Measurements from ENCODE around the gene DDX27. TPM values are rescaled to one million over a fixed set of nuclear protein-coding genes. Genes with fewer than 3 reads are reported as not detected.

The DDX27 gene
- total RNA-seq, 1 experiment from 2014 or later = 87.3 TPM

DNA sequence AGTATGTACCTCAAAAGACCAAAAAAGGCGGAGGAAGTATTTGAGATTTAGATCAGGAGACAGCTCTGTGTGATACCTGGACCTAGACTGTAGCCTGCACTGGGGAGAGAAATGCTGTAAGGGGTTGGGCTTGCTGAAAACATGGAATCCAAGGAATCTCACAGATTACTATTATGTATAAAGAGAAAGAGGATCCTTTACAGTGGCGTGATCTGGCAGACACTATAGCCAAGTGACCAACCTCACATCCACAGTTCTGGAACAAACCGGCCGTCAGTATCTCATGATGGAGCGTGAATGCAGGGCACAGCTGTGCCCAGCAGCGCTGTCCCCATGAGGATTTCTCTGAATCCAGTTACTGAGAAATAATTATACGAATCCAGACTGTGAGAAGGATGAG, 12.3 kb downstream of the DDX27 start:
- CTCF ChIA-PET = interaction anchor here (0.6 to 1.2 kb wide), 2 partner anchors 12 to 15 kb away, joined by 3 read pairs; no protein-coding TSS in a partner anchor
- BruUV-seq (replicated peaks) = TSS peak; percentile 8
- Mint-ChIP-seq H3K4me1 (ENCODE audit: low read depth, unreplicated experiment) (no peaks in the 10 kb centered on the region), H3K27me3 (ENCODE audit: unreplicated experiment) (no peaks in the 10 kb centered on the region), H3K4me3 (ENCODE audit: low read depth, unreplicated experiment) (no peak overlapping the region), H3K36me3 (ENCODE audit: insufficient read depth, unreplicated experiment) (peaks cover 86% of the 10 kb centered on the region), H3K27ac (ENCODE audit: unreplicated experiment) (no peak overlapping the region), H3K9me3 (ENCODE audit: low read depth, unreplicated experiment) (no peaks in the 10 kb centered on the region)
- DNase-seq = no peak
- intact Hi-C loops (cut with micrococcal nuclease; ENCODE audit: unreplicated experiment) = no loop called here
- TF ChIP-seq, protein P1, sequence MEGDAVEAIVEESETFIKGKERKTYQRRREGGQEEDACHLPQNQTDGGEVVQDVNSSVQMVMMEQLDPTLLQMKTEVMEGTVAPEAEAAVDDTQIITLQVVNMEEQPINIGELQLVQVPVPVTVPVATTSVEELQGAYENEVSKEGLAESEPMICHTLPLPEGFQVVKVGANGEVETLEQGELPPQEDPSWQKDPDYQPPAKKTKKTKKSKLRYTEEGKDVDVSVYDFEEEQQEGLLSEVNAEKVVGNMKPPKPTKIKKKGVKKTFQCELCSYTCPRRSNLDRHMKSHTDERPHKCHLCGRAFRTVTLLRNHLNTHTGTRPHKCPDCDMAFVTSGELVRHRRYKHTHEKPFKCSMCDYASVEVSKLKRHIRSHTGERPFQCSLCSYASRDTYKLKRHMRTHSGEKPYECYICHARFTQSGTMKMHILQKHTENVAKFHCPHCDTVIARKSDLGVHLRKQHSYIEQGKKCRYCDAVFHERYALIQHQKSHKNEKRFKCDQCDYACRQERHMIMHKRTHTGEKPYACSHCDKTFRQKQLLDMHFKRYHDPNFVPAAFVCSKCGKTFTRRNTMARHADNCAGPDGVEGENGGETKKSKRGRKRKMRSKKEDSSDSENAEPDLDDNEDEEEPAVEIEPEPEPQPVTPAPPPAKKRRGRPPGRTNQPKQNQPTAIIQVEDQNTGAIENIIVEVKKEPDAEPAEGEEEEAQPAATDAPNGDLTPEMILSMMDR (IDR thresholded peaks at IDR 0.05; ENCODE audit: unreplicated experiment) = no peak

DNA sequence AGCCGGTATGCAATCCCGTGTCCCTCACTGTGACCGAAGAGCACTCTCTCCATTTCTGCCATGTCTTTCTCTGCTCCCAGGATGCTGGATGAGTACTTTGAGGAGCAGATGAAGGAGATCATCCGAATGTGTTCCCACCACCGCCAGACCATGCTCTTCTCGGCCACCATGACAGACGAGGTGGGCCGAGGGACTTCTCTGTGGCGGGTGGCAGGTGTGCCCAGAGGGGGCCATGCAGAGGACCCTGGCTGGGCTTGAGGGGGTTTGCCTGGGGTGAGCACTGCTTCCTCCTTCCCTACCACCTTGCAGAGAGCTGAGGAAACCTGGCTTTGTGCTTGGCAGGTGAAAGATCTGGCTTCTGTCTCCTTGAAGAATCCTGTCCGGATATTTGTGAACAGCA, 14.0 kb downstream of the DDX27 start:
- BruUV-seq (replicated peaks) = no TSS peak
- Mint-ChIP-seq H3K27ac (ENCODE audit: unreplicated experiment) (no peak overlapping the region), H3K27me3 (ENCODE audit: unreplicated experiment) (no peaks in the 10 kb centered on the region), H3K9me3 (ENCODE audit: low read depth, unreplicated experiment) (no peaks in the 10 kb centered on the region), H3K36me3 (ENCODE audit: insufficient read depth, unreplicated experiment) (peaks cover 80% of the 10 kb centered on the region), H3K4me1 (ENCODE audit: low read depth, unreplicated experiment) (no peaks in the 10 kb centered on the region), H3K4me3 (ENCODE audit: low read depth, unreplicated experiment) (no peak overlapping the region)
- no peak for DNase-seq
- CTCF ChIA-PET = no interaction called here
- TF ChIP-seq, protein P1 (IDR thresholded peaks at IDR 0.05; ENCODE audit: unreplicated experiment) = no peak
- intact Hi-C loops (cut with micrococcal nuclease; ENCODE audit: unreplicated experiment) = no loop called here

DNA sequence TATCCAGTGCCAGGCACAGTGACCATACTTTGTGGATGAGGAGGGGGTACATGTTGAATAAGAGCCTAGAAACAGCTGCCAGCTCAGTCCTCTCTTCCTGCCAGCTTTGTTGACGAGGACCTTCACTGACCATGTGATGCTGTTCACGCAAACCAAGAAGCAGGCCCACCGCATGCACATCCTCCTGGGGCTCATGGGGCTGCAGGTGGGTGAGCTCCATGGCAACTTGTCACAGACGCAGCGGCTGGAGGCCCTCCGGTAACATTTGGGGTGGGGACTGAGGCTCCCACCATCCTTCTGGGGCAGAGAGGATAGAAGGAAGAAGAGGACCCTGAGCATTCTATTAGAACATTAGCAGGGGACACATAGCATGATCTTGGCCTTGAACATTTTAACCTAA, 15.6 kb downstream of the DDX27 start:
- Mint-ChIP-seq H3K4me3 (ENCODE audit: low read depth, unreplicated experiment) (no peak overlapping the region), H3K36me3 (ENCODE audit: insufficient read depth, unreplicated experiment) (peaks cover 80% of the 10 kb centered on the region), H3K9me3 (ENCODE audit: low read depth, unreplicated experiment) (no peaks in the 10 kb centered on the region), H3K4me1 (ENCODE audit: low read depth, unreplicated experiment) (no peaks in the 10 kb centered on the region), H3K27ac (ENCODE audit: unreplicated experiment) (no peak overlapping the region), H3K27me3 (ENCODE audit: unreplicated experiment) (no peaks in the 10 kb centered on the region)
- intact Hi-C loops (cut with micrococcal nuclease; ENCODE audit: unreplicated experiment) = no loop called here
- CTCF ChIA-PET = no interaction called here
- BruUV-seq (replicated peaks) = no TSS peak
- TF ChIP-seq, protein P1 (IDR thresholded peaks at IDR 0.05; ENCODE audit: unreplicated experiment) = no peak
- no peak for DNase-seq

DNA sequence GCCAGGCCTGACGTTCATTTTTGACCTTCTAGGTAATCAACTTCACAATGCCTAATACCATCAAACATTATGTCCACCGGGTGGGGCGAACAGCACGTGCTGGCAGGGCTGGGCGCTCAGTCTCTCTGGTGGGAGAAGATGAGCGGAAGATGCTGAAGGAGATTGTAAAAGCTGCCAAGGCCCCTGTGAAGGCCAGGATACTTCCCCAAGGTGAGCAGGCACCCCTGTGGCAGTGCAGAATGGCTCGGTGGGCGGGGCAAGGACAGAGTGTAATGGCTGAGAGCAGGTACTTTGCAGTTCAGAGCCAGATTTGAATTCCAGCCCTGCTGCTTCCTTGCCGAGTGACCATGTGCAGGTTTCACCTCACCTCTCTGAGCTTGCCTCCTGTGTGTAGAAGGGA, 17.1 kb downstream of the DDX27 start:
- CTCF ChIA-PET = interaction anchor here (1.5 kb wide), 1 partner anchor 104 kb away, joined by 4 read pairs; no protein-coding TSS in a partner anchor
- no peaks in the 10 kb centered on the region for H3K4me1 Mint-ChIP-seq (ENCODE audit: low read depth, unreplicated experiment)
- H3K4me3 Mint-ChIP-seq (ENCODE audit: low read depth, unreplicated experiment) = no peak overlapping the region
- TF ChIP-seq, protein P1 (IDR thresholded peaks at IDR 0.05; ENCODE audit: unreplicated experiment) = no peak
- intact Hi-C loops (cut with micrococcal nuclease; ENCODE audit: unreplicated experiment) = no loop called here
- no peaks in the 10 kb centered on the region for H3K9me3 Mint-ChIP-seq (ENCODE audit: low read depth, unreplicated experiment)
- no peak for DNase-seq
- peaks cover 75% of the 10 kb centered on the region for H3K36me3 Mint-ChIP-seq (ENCODE audit: insufficient read depth, unreplicated experiment)
- no peaks in the 10 kb centered on the region for H3K27me3 Mint-ChIP-seq (ENCODE audit: unreplicated experiment)
- no peak overlapping the region for H3K27ac Mint-ChIP-seq (ENCODE audit: unreplicated experiment)
- no TSS peak for BruUV-seq (replicated peaks)

Measured in Calu3 (cell line).